K562 (cell line): Measurements from ENCODE around the gene PSMC3IP.

ENCODE experiments used
- ZNF143 ChIP-seq: sonication (generic); formaldehyde crosslinking; IDR thresholded peaks from 2 replicates; pipeline ENCODE4 v1.9.0; 2022; ENCODE audit warnings: mild to moderate bottlenecking, missing genetic modification reagents
- TF ChIP-seq, protein P1 (sequence below), 3 experiments: IDR thresholded peaks in 2 of 3; conservative IDR thresholded peaks in 1 of 3; 2 replicates each; pipeline ENCODE4 v1.5.1; 2011 to 2012; ENCODE audit warnings: low read length in 3 of 3, mild to moderate bottlenecking in 3 of 3, control low read depth in 2 of 3, improper control_type of control experiment in 1 of 3, inconsistent platforms in 1 of 3, low read depth in 1 of 3, mixed read lengths in 1 of 3, moderate library complexity in 1 of 3; ENCODE audit not compliant: insufficient read depth in 2 of 3

DNA sequence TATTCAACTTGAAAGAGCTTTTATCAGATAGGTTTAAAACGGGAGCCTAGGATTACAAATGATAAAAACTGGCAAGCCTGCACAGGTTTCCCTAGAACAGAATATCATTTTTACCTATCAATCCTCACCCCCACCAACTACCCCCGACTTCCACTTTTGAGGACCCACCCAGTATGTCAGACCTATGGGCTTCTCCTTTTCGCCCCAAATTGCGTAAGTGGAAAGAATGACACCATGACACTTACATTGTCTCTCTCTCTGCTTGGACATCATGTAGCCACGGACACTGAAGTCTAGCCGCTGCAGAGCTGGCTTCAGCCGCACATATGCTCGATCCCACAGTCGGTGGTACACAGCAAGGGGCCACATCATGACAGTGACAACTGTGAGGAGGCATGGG is 7.4 kb upstream of the PSMC3IP start:
- TF ChIP-seq, protein P1, sequence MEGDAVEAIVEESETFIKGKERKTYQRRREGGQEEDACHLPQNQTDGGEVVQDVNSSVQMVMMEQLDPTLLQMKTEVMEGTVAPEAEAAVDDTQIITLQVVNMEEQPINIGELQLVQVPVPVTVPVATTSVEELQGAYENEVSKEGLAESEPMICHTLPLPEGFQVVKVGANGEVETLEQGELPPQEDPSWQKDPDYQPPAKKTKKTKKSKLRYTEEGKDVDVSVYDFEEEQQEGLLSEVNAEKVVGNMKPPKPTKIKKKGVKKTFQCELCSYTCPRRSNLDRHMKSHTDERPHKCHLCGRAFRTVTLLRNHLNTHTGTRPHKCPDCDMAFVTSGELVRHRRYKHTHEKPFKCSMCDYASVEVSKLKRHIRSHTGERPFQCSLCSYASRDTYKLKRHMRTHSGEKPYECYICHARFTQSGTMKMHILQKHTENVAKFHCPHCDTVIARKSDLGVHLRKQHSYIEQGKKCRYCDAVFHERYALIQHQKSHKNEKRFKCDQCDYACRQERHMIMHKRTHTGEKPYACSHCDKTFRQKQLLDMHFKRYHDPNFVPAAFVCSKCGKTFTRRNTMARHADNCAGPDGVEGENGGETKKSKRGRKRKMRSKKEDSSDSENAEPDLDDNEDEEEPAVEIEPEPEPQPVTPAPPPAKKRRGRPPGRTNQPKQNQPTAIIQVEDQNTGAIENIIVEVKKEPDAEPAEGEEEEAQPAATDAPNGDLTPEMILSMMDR (IDR thresholded peaks at IDR 0.05 in 2 of 3, conservative IDR thresholded peaks at IDR 0.05 in 1 of 3; ENCODE audit: insufficient read depth in 2 of 3, low read depth in 1 of 3, low read length in 3 of 3): no peak
- no peak for TF ChIP-seq ZNF143 (CRISPR knock-in tag)
